Activated CD8-positive, alpha-beta T cell treated with anti-CD3 and anti-CD28 coated beads for 36 hours (primary cell): ENCODE measurements around the gene FGD5. TPM values are rescaled to one million over a fixed set of nuclear protein-coding genes. Genes with fewer than 3 reads are reported as not detected.

Source experiments
- ATAC-seq: fragments of 200-7000 bp; cut with Tn5 transposase; one replicate; pipeline ENCODE4 v1.10.0; 2021; ENCODE audit warnings: mild to moderate bottlenecking, moderate library complexity
- CTCF ChIA-PET: fragments of 350-600 bp; sonication (Branson Sonifier 250); formaldehyde crosslinking; loops from one replicate; lab custom pipeline; 2021; ENCODE audit warnings: antibody characterized with exemption; lab: Charles Lee
- POLR2A ChIA-PET: fragments of 350-600 bp; sonication (Branson Sonifier 250); formaldehyde crosslinking; loops from one replicate; lab custom pipeline; 2021; ENCODE audit warnings: antibody characterized with exemption; lab: Charles Lee
- DNase-seq: peaks from one replicate; pipeline ENCODE4 v3.0.0-alpha.2; 2020
- H3K27ac Mint-ChIP-seq: one replicate; pipeline ENCODE4 v1.8.0; 2021; ENCODE audit warnings: mild to moderate bottlenecking, mixed read lengths
- H3K27me3 Mint-ChIP-seq: one replicate; pipeline ENCODE4 v1.8.0; 2021; ENCODE audit warnings: mixed read lengths
- H3K36me3 Mint-ChIP-seq: one replicate; pipeline ENCODE4 v1.8.0; 2021; ENCODE audit warnings: low read depth, mixed read lengths
- H3K4me1 Mint-ChIP-seq: one replicate; pipeline ENCODE4 v1.8.0; 2021; ENCODE audit warnings: low read depth, mixed read lengths
- H3K4me3 Mint-ChIP-seq: one replicate; pipeline ENCODE4 v1.8.0; 2021; ENCODE audit warnings: mild to moderate bottlenecking, moderate library complexity, mixed read lengths
- H3K9me3 Mint-ChIP-seq: one replicate; pipeline ENCODE4 v1.8.0; 2021; ENCODE audit warnings: mixed read lengths
- CTCF ChIP-seq: fragments of 200-600 bp; IDR thresholded peaks from one replicate; pipeline ENCODE4 v1.8.0; 2022; ENCODE audit warnings: antibody characterized with exemption, mild to moderate bottlenecking
- intact Hi-C: fragments of 100-400 bp; cut with micrococcal nuclease; formaldehyde crosslinking; loops from one replicate; pipeline ENCODE4 v1.10.0; 2022
- total RNA-seq, 2 experiments: library from RNA; stranded (reverse); gene quantifications; one replicate each; pipeline ENCODE4 v1.2.3, GENCODE V29; 2021

Gene FGD5
- total RNA-seq, 2 experiments from 2014 or later, result not detected

- CTCF ChIA-PET, result interaction anchor here (2.0 kb wide), 1 partner anchor 26 kb away, joined by 6 read pairs; no protein-coding TSS in a partner anchor
- Mint-ChIP-seq H3K9me3 (no peaks in the 10 kb centered on the region), H3K27me3 (no peaks in the 10 kb centered on the region), H3K27ac (peak within 1 kb of the TSS; percentile 100), H3K36me3 (peaks cover 32% of the 10 kb centered on the region), H3K4me3 (peak within 1 kb of the TSS; percentile 97), H3K4me1 (peaks cover 36% of the 10 kb centered on the region)
- TF ChIP-seq CTCF, result no peak
- POLR2A ChIA-PET, result interaction anchor here (0.8 to 1.8 kb wide), 4 partner anchors 11 to 296 kb away, joined by 3 to 9 read pairs (median 6); partner anchors contain the start of genes CCDC174 and MRPS25
- DNase-seq (peak; percentile 91), ATAC-seq (peak; percentile 64)
- intact Hi-C loops, result no loop called here
Measured at GRCh38 chr3:14947100-14947885, 128.5 kb downstream of the FGD5 start, which contains the start of gene NR2C2. Gene NR2C2, plus strand, starts transcription at chr3:14947583. Its CDS starts 56,332 bp downstream, at chr3:15003915.

- ATAC-seq (peak; percentile 95), DNase-seq (peak; percentile 96)
- H3K9me3 Mint-ChIP-seq, result no peaks in the 10 kb centered on the region
- peaks cover 37% of the 10 kb centered on the region for H3K36me3 Mint-ChIP-seq
- no peaks in the 10 kb centered on the region for H3K27me3 Mint-ChIP-seq
- H3K4me1 Mint-ChIP-seq, result peaks cover 40% of the 10 kb centered on the region
- H3K27ac Mint-ChIP-seq, result peak overlapping the region; percentile 100
- intact Hi-C loops, result no loop called here
- ChIA-PET POLR2A (interaction anchor here (1.0 to 1.6 kb wide), 4 partner anchors 10 to 297 kb away, joined by 3 to 7 read pairs (median 4); partner anchors contain the start of genes CCDC174 and MRPS25), CTCF (interaction anchor here (1.0 to 2.0 kb wide), 2 partner anchors 9 to 27 kb away, joined by 3 to 6 read pairs; no protein-coding TSS in a partner anchor)
- TF ChIP-seq CTCF, result no peak
- H3K4me3 Mint-ChIP-seq, result peak overlapping the region; percentile 97
Measured at GRCh38 chr3:14947886-14948608, 129.3 kb downstream of the FGD5 start.

GRCh38 chr3:14948609-14949038 is 129.9 kb downstream of the FGD5 start:
- peaks cover 37% of the 10 kb centered on the region for H3K36me3 Mint-ChIP-seq
- peak overlapping the region; percentile 97 for H3K4me3 Mint-ChIP-seq
- no peaks in the 10 kb centered on the region for H3K9me3 Mint-ChIP-seq
- no peak for TF ChIP-seq CTCF
- ChIA-PET CTCF (interaction anchor here (1.0 kb wide), 1 partner anchor 9 kb away, joined by 3 read pairs; no protein-coding TSS in a partner anchor), POLR2A (interaction anchor here (1.0 to 1.5 kb wide), 3 partner anchors 10 to 297 kb away, joined by 3 to 4 read pairs (median 3); partner anchors contain the start of genes CCDC174 and MRPS25)
- no peaks in the 10 kb centered on the region for H3K27me3 Mint-ChIP-seq
- no peak for ATAC-seq
- peaks cover 37% of the 10 kb centered on the region for H3K4me1 Mint-ChIP-seq
- no peak for DNase-seq
- intact Hi-C loops, result no loop called here
- H3K27ac Mint-ChIP-seq, result peak overlapping the region; percentile 74

GRCh38 chr3:14949126-14949525 is 130.4 kb downstream of the FGD5 start:
- DNase-seq, result no peak
- TF ChIP-seq CTCF, result no peak
- no peak for ATAC-seq
- H3K36me3 Mint-ChIP-seq, result peaks cover 33% of the 10 kb centered on the region
- H3K9me3 Mint-ChIP-seq, result no peaks in the 10 kb centered on the region
- H3K27me3 Mint-ChIP-seq, result no peaks in the 10 kb centered on the region
- peak overlapping the region; percentile 74 for H3K27ac Mint-ChIP-seq
- H3K4me1 Mint-ChIP-seq, result peaks cover 36% of the 10 kb centered on the region
- intact Hi-C loops, result no loop called here
- CTCF ChIA-PET, result interaction anchor here (1.0 to 1.5 kb wide), 2 partner anchors 8 to 40 kb away, joined by 3 read pairs; no protein-coding TSS in a partner anchor
- POLR2A ChIA-PET, result interaction anchor here (1.5 kb wide), 2 partner anchors 9 to 298 kb away, joined by 3 to 4 read pairs; partner anchors contain the start of gene CCDC174
- peak overlapping the region; percentile 97 for H3K4me3 Mint-ChIP-seq
